SK-N-SH treated with all-trans-retinoic acid at 6 μM for 48 hours (cell line): Measurements from ENCODE around the gene KCNC4.

ENCODE experiments used
- ATAC-seq: fragments of 200-7000 bp; cut with Tn5 transposase; 3 replicates; pipeline ENCODE4 v1.9.1; 2020; ENCODE audit warnings: mild to moderate bottlenecking, moderate library complexity
- ARNTL ChIP-seq: fragments of 450-650 bp; formaldehyde crosslinking; IDR thresholded peaks from 2 replicates; pipeline ENCODE4 v1.5.0; 2020; ENCODE audit warnings: low read depth, mild to moderate bottlenecking, moderate library complexity, borderline replicate concordance
- BACH2 ChIP-seq: fragments of 250-450 bp; sonication (Bioruptor Pico); IDR thresholded peaks from 2 replicates; pipeline ENCODE4 v1.9.0; 2021; ENCODE audit warnings: mild to moderate bottlenecking, borderline replicate concordance
- CREB5 ChIP-seq: fragments of 250-450 bp; sonication (Bioruptor Pico); IDR thresholded peaks from 2 replicates; pipeline ENCODE4 v1.5.1; 2020; ENCODE audit warnings: low read depth, mild to moderate bottlenecking, moderate library complexity
- CSRNP3 ChIP-seq: fragments of 250-450 bp; sonication (Bioruptor Pico); IDR thresholded peaks from 2 replicates; pipeline ENCODE4 v1.5.1; 2021; ENCODE audit warnings: mild to moderate bottlenecking, moderate library complexity
- ESRRG ChIP-seq: fragments of 250-450 bp; sonication (Bioruptor Pico); IDR thresholded peaks from 2 replicates; pipeline ENCODE4 v1.6.1; 2021; ENCODE audit warnings: mild to moderate bottlenecking
- GLIS3 ChIP-seq: fragments of 250-450 bp; sonication (Bioruptor Pico); IDR thresholded peaks from 2 replicates; pipeline ENCODE4 v1.5.0; 2020; ENCODE audit warnings: mild to moderate bottlenecking, moderate library complexity
- OSR1 ChIP-seq: fragments of 250-450 bp; sonication (Bioruptor Pico); IDR thresholded peaks from 2 replicates; pipeline ENCODE4 v1.8.0; 2022; ENCODE audit warnings: moderate library complexity, mild to moderate bottlenecking, inconsistent platforms
- PATZ1 ChIP-seq: fragments of 250-450 bp; sonication (Bioruptor Pico); IDR thresholded peaks from 2 replicates; pipeline ENCODE4 v1.8.0; 2020; ENCODE audit warnings: mild to moderate bottlenecking, moderate library complexity, borderline replicate concordance
- POU6F1 ChIP-seq: fragments of 250-450 bp; sonication (Bioruptor Pico); IDR thresholded peaks from 2 replicates; pipeline ENCODE4 v1.8.0; 2021; ENCODE audit warnings: low read depth, mild to moderate bottlenecking, moderate library complexity, borderline replicate concordance
- PPARA ChIP-seq: fragments of 250-450 bp; sonication (Bioruptor Pico); IDR thresholded peaks from 2 replicates; pipeline ENCODE4 v1.5.0; 2020; ENCODE audit warnings: mild to moderate bottlenecking, borderline replicate concordance
- RARB ChIP-seq: fragments of 250-450 bp; sonication (Bioruptor Pico); IDR thresholded peaks from 2 replicates; pipeline ENCODE4 v1.8.0; 2021; ENCODE audit warnings: mild to moderate bottlenecking, moderate library complexity
- SNAI2 ChIP-seq: fragments of 250-450 bp; sonication (Bioruptor Pico); IDR thresholded peaks from 2 replicates; pipeline ENCODE4 v1.5.0; 2020; ENCODE audit warnings: mild to moderate bottlenecking, moderate library complexity
- TCF4 ChIP-seq: fragments of 250-450 bp; sonication (Bioruptor Pico); IDR thresholded peaks from 2 replicates; pipeline ENCODE4 v1.8.0; 2021; ENCODE audit warnings: mild to moderate bottlenecking, moderate library complexity, borderline replicate concordance
- TOX ChIP-seq: fragments of 250-450 bp; sonication (Bioruptor Pico); IDR thresholded peaks from 2 replicates; pipeline ENCODE4 v1.8.0; 2021; ENCODE audit warnings: mild to moderate bottlenecking, moderate library complexity, borderline replicate concordance
- TSHZ2 ChIP-seq: fragments of 250-450 bp; sonication (Bioruptor Pico); IDR thresholded peaks from 2 replicates; pipeline ENCODE4 v1.5.0; 2020; ENCODE audit warnings: mild to moderate bottlenecking, moderate library complexity
- ZC3H10 ChIP-seq: fragments of 250-450 bp; sonication (Bioruptor Pico); IDR thresholded peaks from 2 replicates; pipeline ENCODE4 v1.5.1; 2021; ENCODE audit warnings: mild to moderate bottlenecking, moderate library complexity
- ZFP3 ChIP-seq: fragments of 250-450 bp; sonication (Bioruptor Pico); IDR thresholded peaks from 2 replicates; pipeline ENCODE4 v1.5.0; 2020; ENCODE audit warnings: mild to moderate bottlenecking, moderate library complexity
- ZFP30 ChIP-seq: fragments of 450-650 bp; formaldehyde crosslinking; IDR thresholded peaks from 2 replicates; pipeline ENCODE4 v1.5.0; 2022; ENCODE audit warnings: mild to moderate bottlenecking, moderate library complexity
- ZNF565 ChIP-seq: fragments of 450-650 bp; formaldehyde crosslinking; conservative IDR thresholded peaks from 2 replicates; pipeline ENCODE4 v1.5.0; 2020; ENCODE audit warnings: low read depth, mild to moderate bottlenecking, moderate library complexity
- ZNF8 ChIP-seq: fragments of 450-650 bp; formaldehyde crosslinking; IDR thresholded peaks from 2 replicates; pipeline ENCODE4 v1.5.0; 2020; ENCODE audit warnings: mild to moderate bottlenecking, moderate library complexity

Gene KCNC4

GRCh38 chr1:110170766-110171733, 39.1 kb upstream of the KCNC4 start (continued):
- TF ChIP-seq TSHZ2 (peak; percentile 95), CSRNP3 (CRISPR knock-in tag) (no peak), SNAI2 (CRISPR knock-in tag) (no peak)

GRCh38 chr1:110172001-110172400, 38.1 kb upstream of the KCNC4 start:
- TF ChIP-seq TOX (CRISPR knock-in tag) (no peak), ZNF565 (CRISPR knock-in tag) (no peak), PATZ1 (no peak), ZNF8 (CRISPR knock-in tag) (no peak), GLIS3 (CRISPR knock-in tag) (no peak), ARNTL (CRISPR knock-in tag) (no peak), ESRRG (CRISPR knock-in tag) (no peak), BACH2 (no peak), TCF4 (CRISPR knock-in tag) (no peak), PPARA (no peak), RARB (CRISPR knock-in tag) (no peak), CREB5 (CRISPR knock-in tag) (no peak), OSR1 (CRISPR knock-in tag) (no peak), ZFP3 (CRISPR knock-in tag) (no peak), SNAI2 (CRISPR knock-in tag) (no peak), ZFP30 (CRISPR knock-in tag) (no peak), ZC3H10 (CRISPR knock-in tag) (no peak), POU6F1 (CRISPR knock-in tag) (no peak)
- TF ChIP-seq, all 23 proteins: peak for 0
- ATAC-seq: no peak

GRCh38 chr1:110173466-110174105, 36.5 kb upstream of the KCNC4 start:
- no peak for ATAC-seq
- TF ChIP-seq TCF4 (CRISPR knock-in tag) (no peak), ZNF565 (CRISPR knock-in tag) (no peak), TSHZ2 (no peak), PATZ1 (no peak), BACH2 (no peak), OSR1 (CRISPR knock-in tag) (no peak)
